Measurements from ENCODE around the gene IFI27L1.

The IFI27L1 gene

GRCh38 chr14:94081386-94081820 lies 293 bp downstream of the IFI27L1 start:
- DNase-seq, result no peak

- DNase-seq, result no peak
These were observed 6.8 kb downstream of the IFI27L1 start for GRCh38 chr14:94087891-94088290.

- no peak for DNase-seq
These were observed 7.4 kb downstream of the IFI27L1 start for GRCh38 chr14:94088516-94088915.

GRCh38 chr14:94089479-94089878 lies 8.4 kb downstream of the IFI27L1 start:
- DNase-seq, result no peak

GRCh38 chr14:94093418-94093817 lies 12.3 kb downstream of the IFI27L1 start:
- no peak for DNase-seq

GRCh38 chr14:94097091-94097490 lies 16.0 kb downstream of the IFI27L1 start:
- DNase-seq, result no peak

GRCh38 chr14:94098326-94098992 lies 17.3 kb downstream of the IFI27L1 start:
- DNase-seq, result no peak

- no peak for DNase-seq
These were observed 17.9 kb downstream of the IFI27L1 start for GRCh38 chr14:94099006-94099405.

GRCh38 chr14:94100847-94101246 lies 19.7 kb downstream of the IFI27L1 start:
- peak; percentile 39 for DNase-seq

GRCh38 chr14:94101748-94102147 lies 20.6 kb downstream of the IFI27L1 start:
- no peak for DNase-seq

GRCh38 chr14:94102768-94103482 lies 21.8 kb downstream of the IFI27L1 start:
- no peak for DNase-seq

GRCh38 chr14:94103554-94104150 lies 22.5 kb downstream of the IFI27L1 start:
- no peak for DNase-seq

GRCh38 chr14:94104731-94105130 lies 23.6 kb downstream of the IFI27L1 start:
- DNase-seq, result no peak

GRCh38 chr14:94109915-94110250 lies 28.8 kb downstream of the IFI27L1 start:
- no peak for DNase-seq

GRCh38 chr14:94110552-94111181 lies 29.6 kb downstream of the IFI27L1 start, which contains the start of gene IFI27:
Gene IFI27 (plus strand): TSS chr14:94110736.
- no peak for DNase-seq

- DNase-seq, result no peak
These were observed 30.4 kb downstream of the IFI27L1 start for GRCh38 chr14:94111276-94112095.

- DNase-seq, result no peak
These were observed 31.5 kb downstream of the IFI27L1 start for GRCh38 chr14:94112513-94113063.

- DNase-seq, result no peak
These were observed 32.0 kb downstream of the IFI27L1 start for GRCh38 chr14:94113073-94113472.

GRCh38 chr14:94113490-94113889 lies 32.4 kb downstream of the IFI27L1 start:
- DNase-seq, result no peak

GRCh38 chr14:94113908-94114588 lies 32.9 kb downstream of the IFI27L1 start:
- DNase-seq, result no peak

- no peak for DNase-seq
These were observed 33.5 kb downstream of the IFI27L1 start for GRCh38 chr14:94114589-94115057.

Data from 8988T (cell line).